Ovary (tissue), 9 donors: ENCODE results near the gene SLC36A3. TPM values are rescaled to one million over a fixed set of nuclear protein-coding genes. Genes with fewer than 3 reads are reported as not detected.

Source experiments
- DNase-seq, 5 donors: peaks; one replicate each; pipeline ENCODE4 v3.0.0-alpha.2; 2019 to 2020
- H3K27ac ChIP-seq, 2 donors: fragments of 200-600 bp; one replicate each; pipeline versions ENCODE4 v1.5.1 to v1.8.0; 2019 to 2022
- H3K27me3 ChIP-seq: fragments of 200-600 bp; one replicate; pipeline ENCODE4 v1.8.0; 2022
- H3K36me3 ChIP-seq: fragments of 200-600 bp; sonication (generic); one replicate; pipeline ENCODE4 v1.5.1; 2019
- H3K4me1 ChIP-seq: one replicate; pipeline ENCODE4 v1.8.1; 2013; ENCODE audit warnings: mild to moderate bottlenecking, moderate library complexity; ENCODE audit not compliant: insufficient read depth
- H3K4me3 ChIP-seq: fragments of 200-600 bp; sonication (generic); one replicate; pipeline ENCODE4 v1.5.1; 2017
- H3K9me3 ChIP-seq, 2 donors: fragments of 200-600 bp in 1 of 2; sonication (generic) in 1 of 2; one replicate each; pipeline versions ENCODE4 v1.5.1 to v1.8.1; 2013 to 2019; ENCODE audit warnings: mild to moderate bottlenecking in 1 of 2, moderate library complexity in 1 of 2
- EP300 ChIP-seq: sonication (generic); formaldehyde crosslinking; IDR thresholded peaks from one replicate; pipeline ENCODE4 v1.6.1; 2017; ENCODE audit warnings: antibody characterized with exemption
- POLR2A ChIP-seq: fragments of 450-650 bp; IDR thresholded peaks from one replicate; pipeline ENCODE4 v1.6.1; 2017; ENCODE audit warnings: antibody characterized with exemption, mild to moderate bottlenecking, moderate library complexity
- WGBS, 3 donors: extraction: QIAGEN DNeasy Blood & Tissue Kit in 1 of 3; methylation state at CpG; one replicate each; pipeline versions ENCODE4 v1.1.5 to v1.1.7; 2013 to 2017; 5-methylcytosine and 5-hydroxymethylcytosine counted together
- intact Hi-C, 4 donors: fragments of 100-400 bp; cut with DNase I; formaldehyde crosslinking; loops; one replicate each; pipeline versions ENCODE4 v1.11.0 to v1.15.1; 2022 to 2023
- polyA plus RNA-seq, 2 donors: library from polyadenylated mRNA; stranded (reverse); fragments of 200-250 nt in 1 of 2; fragments of 350-450 nt in 1 of 2; fragmentation: Illumina TruSeq in 1 of 2; extraction: RNeasy Lipid Tissue Mini Kit (QIAGEN cat#74804) in 1 of 2; gene quantifications; one replicate each; pipeline ENCODE4 v1.2.3, GENCODE V29; 2013 to 2014
- total RNA-seq, 7 donors: library from RNA; depleted of rRNA in 2 of 7; stranded (reverse); fragments of >200 nt in 2 of 7; fragmentation: NEBNext Ultra II Directional in 3 of 7; extraction: Animal tissue kit (Norgen Biotek cat#: 25700) in 3 of 7; gene quantifications; one replicate each; pipeline versions ENCODE4 v1.1.0 to v1.2.4, GENCODE V29; 2016 to 2023
- TF ChIP-seq, protein P1 (sequence below), 3 donors: fragments of 450-650 bp in 2 of 3; fragments of 200-600 bp in 1 of 3; IDR thresholded peaks; one replicate each; pipeline versions ENCODE4 v1.5.1 to v1.8.0; 2016 to 2022; ENCODE audit warnings: antibody characterized with exemption in 3 of 3, mild to moderate bottlenecking in 1 of 3
- donor health status: DM: no; HTN: no; CAD: no; lungs with moderate emphysema.
- donor health status: DM: no; HTN: no; CAD: no.
- donor health status: Bipolar disorder and iron deficiency.
- donor health status: DM: yes; HTN: yes; CAD: no.
- donor health status: DM: no; HTN: no; CAD: no.
- donor health status: DM: yes; HTN: yes; CAD: no.

The SLC36A3 gene
- total and polyA plus RNA-seq, 9 donors = not detected

DNA sequence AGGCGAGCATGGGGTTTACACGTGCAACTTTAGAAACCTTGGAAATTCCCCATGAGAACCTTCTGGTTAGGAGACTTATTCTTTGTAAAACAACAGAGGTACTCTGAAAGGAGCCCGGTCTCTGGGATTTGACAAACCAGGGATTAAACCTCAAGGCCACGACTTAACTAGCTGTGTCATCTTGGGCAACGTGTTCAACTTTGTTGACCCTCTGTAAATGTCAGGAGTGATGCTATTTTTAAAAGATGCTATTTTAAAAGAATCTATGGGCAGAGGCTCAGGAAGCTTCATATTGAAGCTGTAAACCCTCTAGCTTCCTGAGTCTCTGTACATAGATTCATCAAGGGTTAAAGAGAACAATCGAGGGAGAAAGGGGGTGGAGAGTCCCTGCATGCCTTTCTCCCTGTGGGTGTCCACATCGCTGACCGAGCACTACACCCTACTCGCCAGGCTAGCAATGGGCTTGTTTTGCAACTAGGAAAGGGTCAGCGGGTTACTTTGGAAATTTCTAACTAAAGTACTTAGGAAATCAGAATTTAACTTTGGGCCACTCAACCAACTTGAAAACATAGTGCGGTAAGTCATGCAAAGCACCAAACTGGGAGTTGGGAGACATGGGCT is 41.7 kb upstream of the SLC36A3 start:
- no peak for DNase-seq
- Histone ChIP-seq H3K9me3 (no peaks in the 10 kb centered on the region), H3K27me3 (no peaks in the 10 kb centered on the region), H3K4me3 (no peak overlapping the region), H3K36me3 (no peaks in the 10 kb centered on the region), H3K4me1 (no peaks in the 10 kb centered on the region), H3K27ac (no peak overlapping the region)
- intact Hi-C loops = no loop called here
- WGBS, 3 donors = 30 to 37% (median 34%) methylated on average over 11 of the region's 11 CpGs
- TF ChIP-seq EP300 (no peak), POLR2A (no peak)
- TF ChIP-seq, protein P1, sequence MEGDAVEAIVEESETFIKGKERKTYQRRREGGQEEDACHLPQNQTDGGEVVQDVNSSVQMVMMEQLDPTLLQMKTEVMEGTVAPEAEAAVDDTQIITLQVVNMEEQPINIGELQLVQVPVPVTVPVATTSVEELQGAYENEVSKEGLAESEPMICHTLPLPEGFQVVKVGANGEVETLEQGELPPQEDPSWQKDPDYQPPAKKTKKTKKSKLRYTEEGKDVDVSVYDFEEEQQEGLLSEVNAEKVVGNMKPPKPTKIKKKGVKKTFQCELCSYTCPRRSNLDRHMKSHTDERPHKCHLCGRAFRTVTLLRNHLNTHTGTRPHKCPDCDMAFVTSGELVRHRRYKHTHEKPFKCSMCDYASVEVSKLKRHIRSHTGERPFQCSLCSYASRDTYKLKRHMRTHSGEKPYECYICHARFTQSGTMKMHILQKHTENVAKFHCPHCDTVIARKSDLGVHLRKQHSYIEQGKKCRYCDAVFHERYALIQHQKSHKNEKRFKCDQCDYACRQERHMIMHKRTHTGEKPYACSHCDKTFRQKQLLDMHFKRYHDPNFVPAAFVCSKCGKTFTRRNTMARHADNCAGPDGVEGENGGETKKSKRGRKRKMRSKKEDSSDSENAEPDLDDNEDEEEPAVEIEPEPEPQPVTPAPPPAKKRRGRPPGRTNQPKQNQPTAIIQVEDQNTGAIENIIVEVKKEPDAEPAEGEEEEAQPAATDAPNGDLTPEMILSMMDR (IDR thresholded peaks at IDR 0.05) = no peak

DNA sequence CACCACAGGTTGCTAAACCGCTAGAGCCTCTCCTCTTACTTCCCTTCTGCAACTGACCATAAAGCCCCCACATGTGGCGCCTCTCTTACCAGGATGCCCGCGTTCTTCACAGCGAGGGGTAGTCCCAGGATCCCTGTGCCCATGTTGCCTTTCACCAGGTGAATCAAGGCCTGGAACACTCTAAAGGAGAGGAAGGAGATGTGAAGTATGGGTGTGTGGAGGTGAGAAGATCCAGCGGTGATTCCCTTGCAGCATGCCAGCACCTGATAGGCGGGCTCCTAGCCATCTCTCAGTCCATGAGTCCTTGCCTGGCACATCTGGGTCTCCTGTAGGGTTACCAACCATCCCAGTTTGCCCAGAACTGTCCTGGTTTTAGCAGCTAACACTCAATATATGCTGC is 40.5 kb upstream of the SLC36A3 start:
- intact Hi-C loops = no loop called here
- TF ChIP-seq, protein P1 (IDR thresholded peaks at IDR 0.05) = no peak
- TF ChIP-seq POLR2A = no peak
- TF ChIP-seq EP300 = no peak
- 89 to 93% (median 93%) methylated on average over 7 of the region's 7 CpGs for WGBS, 3 donors
- Histone ChIP-seq H3K36me3 (no peaks in the 10 kb centered on the region), H3K27me3 (no peaks in the 10 kb centered on the region), H3K4me3 (no peak overlapping the region), H3K27ac (no peak overlapping the region), H3K4me1 (no peaks in the 10 kb centered on the region), H3K9me3 (no peaks in the 10 kb centered on the region)
- no peak for DNase-seq

DNA sequence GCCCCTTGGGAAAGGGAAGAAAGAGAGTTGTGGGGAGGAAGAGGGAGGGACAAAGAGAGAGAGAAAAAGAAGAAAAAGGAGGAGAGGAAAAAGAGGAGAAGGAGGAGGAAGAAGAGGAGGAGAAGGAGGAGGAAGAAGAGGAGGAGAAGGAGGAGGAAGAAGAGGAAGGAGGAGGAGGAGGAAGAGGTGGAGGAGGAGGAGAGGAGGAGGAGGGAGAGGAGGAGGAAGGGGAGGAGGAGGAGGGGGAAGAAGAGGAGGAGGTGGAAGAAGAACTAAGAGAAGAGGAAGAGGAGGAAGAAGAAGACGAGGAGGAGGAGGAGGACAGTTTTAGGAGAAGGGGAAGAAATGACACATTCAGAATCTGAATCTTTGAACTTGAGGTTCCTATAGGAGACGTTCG is 36.4 kb upstream of the SLC36A3 start:
- 74 to 78% (median 78%) methylated on average over 3 of the region's 3 CpGs for WGBS, 3 donors
- no peaks in the 10 kb centered on the region for H3K36me3 ChIP-seq
- no peaks in the 10 kb centered on the region for H3K9me3 ChIP-seq
- no peak for TF ChIP-seq EP300
- TF ChIP-seq POLR2A = no peak
- TF ChIP-seq, protein P1 (IDR thresholded peaks at IDR 0.05) = no peak
- no peak overlapping the region for H3K27ac ChIP-seq
- DNase-seq = no peak
- intact Hi-C loops = no loop called here
- H3K4me1 ChIP-seq = no peaks in the 10 kb centered on the region
- H3K27me3 ChIP-seq = no peaks in the 10 kb centered on the region
- no peak overlapping the region for H3K4me3 ChIP-seq

DNA sequence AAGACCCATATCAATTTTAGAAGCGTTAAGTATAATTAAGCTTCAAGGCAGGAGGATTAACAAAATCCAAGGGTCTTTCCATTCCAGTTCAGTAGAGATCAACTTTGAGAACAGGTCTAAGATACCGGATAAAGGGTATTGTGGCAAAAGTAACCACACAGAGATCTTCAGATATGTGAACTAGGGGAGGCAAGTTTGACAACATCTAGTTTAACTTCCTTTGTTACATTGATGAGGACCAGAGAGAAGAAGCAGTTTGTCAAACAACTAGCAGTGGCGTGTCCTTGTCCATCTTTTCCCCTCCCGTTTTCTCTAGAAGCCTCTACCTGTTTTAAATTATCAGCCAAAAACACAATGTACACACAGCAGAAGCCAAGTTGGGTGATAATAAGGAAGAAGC is 35.2 kb upstream of the SLC36A3 start:
- H3K4me1 ChIP-seq = no peaks in the 10 kb centered on the region
- H3K27me3 ChIP-seq = no peaks in the 10 kb centered on the region
- H3K9me3 ChIP-seq = no peaks in the 10 kb centered on the region
- no peak overlapping the region for H3K27ac ChIP-seq
- 82 to 83% (median 82%) methylated on average over 4 of the region's 4 CpGs for WGBS, 3 donors
- H3K36me3 ChIP-seq = no peaks in the 10 kb centered on the region
- TF ChIP-seq POLR2A (no peak), EP300 (no peak)
- TF ChIP-seq, protein P1 (IDR thresholded peaks at IDR 0.05) = no peak
- no peak for DNase-seq
- no peak overlapping the region for H3K4me3 ChIP-seq
- intact Hi-C loops = no loop called here
